GM12878 (cell line): Measurements from ENCODE around the gene DNAH17. TPM values are rescaled to one million over a fixed set of nuclear protein-coding genes. Genes with fewer than 3 reads are reported as not detected.

Experiments used
- ATAC-seq: fragments of 200-7000 bp; cut with Tn5 transposase; 3 replicates; pipeline ENCODE4 v1.9.1; 2020; ENCODE audit warnings: mild to moderate bottlenecking, moderate library complexity
- BruUV-seq: library from RNA; stranded (reverse); fragments of 400-500 nt; replicated peaks from 2 replicates; lab custom pipeline; 2021; lab: Mats Ljungman, UMichigan
- CTCF ChIA-PET: fragments of 300-600 bp; sonication (Branson Sonifier 250); formaldehyde crosslinking; extraction: SDS; loops from one replicate; lab custom pipeline; 2021; ENCODE audit warnings: inconsistent platforms; lab: Yijun Ruan, JAX
- POLR2A ChIA-PET: fragments of 350-600 bp; formaldehyde crosslinking; extraction: SDS; loops from one replicate; lab custom pipeline; 2021; ENCODE audit warnings: inconsistent platforms; lab: Charles Lee
- RAD21 ChIA-PET: fragments of 300-600 bp; sonication (Branson Sonifier 250); formaldehyde crosslinking; loops from one replicate; lab custom pipeline; 2023; ENCODE audit warnings: antibody characterized with exemption; ENCODE audit not compliant: unreplicated experiment; lab: Charles Lee
- SMC1A ChIA-PET: fragments of 300-600 bp; sonication (Branson Sonifier 250); formaldehyde crosslinking; loops from one replicate; lab custom pipeline; 2023; ENCODE audit not compliant: unreplicated experiment, uncharacterized antibody; lab: Charles Lee
- DNase-seq: peaks from one replicate; pipeline ENCODE4 v3.0.0-alpha.2; 2011; ENCODE audit warnings: low read depth, low spot score
- FAIRE-seq: peaks from 3 replicates; lab custom pipeline; 2011; peaks lifted over from hg19 to GRCh38; lab: Jason Lieb, UNC
- H2AFZ ChIP-seq: 2 replicates; pipeline ENCODE4 v1.6.0; 2011; ENCODE audit warnings: low read depth, low read length, control low read depth; ENCODE audit not compliant: control insufficient read depth
- H3K27ac ChIP-seq: 2 replicates; pipeline ENCODE4 v1.5.1; 2011; ENCODE audit warnings: control low read depth; ENCODE audit not compliant: control insufficient read depth, insufficient read depth
- H3K27me3 ChIP-seq, 2 experiments: replicated peaks in 1 of 2; 2 replicates each; pipeline versions ENCODE4 v1.6.0 to v1.6.1; 2011; ENCODE audit warnings: low read length in 1 of 2; ENCODE audit not compliant: control insufficient read depth in 2 of 2, insufficient read depth in 2 of 2
- H3K36me3 ChIP-seq, 2 experiments: 2 replicates each; pipeline ENCODE4 v1.5.1; 2011; ENCODE audit warnings: low read length in 1 of 2; ENCODE audit not compliant: control insufficient read depth in 2 of 2, insufficient read depth in 2 of 2
- H3K4me1 ChIP-seq: 2 replicates; pipeline ENCODE4 v1.6.1; 2011; ENCODE audit warnings: mild to moderate bottlenecking, low read length, moderate library complexity, mixed read lengths; ENCODE audit not compliant: control insufficient read depth, insufficient read depth
- H3K4me2 ChIP-seq: 2 replicates; pipeline ENCODE4 v1.6.0; 2011; ENCODE audit warnings: control low read depth; ENCODE audit not compliant: control insufficient read depth, insufficient read depth
- H3K4me3 ChIP-seq: fragments of 200-600 bp; sonication (generic); 2 replicates; pipeline ENCODE4 v1.5.1; 2016
- H3K79me2 ChIP-seq: 2 replicates; pipeline ENCODE4 v1.6.0; 2011; ENCODE audit warnings: low read length; ENCODE audit not compliant: control insufficient read depth, insufficient read depth
- H3K9ac ChIP-seq: 2 replicates; pipeline ENCODE4 v1.8.0; 2011; ENCODE audit warnings: low read length, control low read depth, mixed read lengths; ENCODE audit not compliant: control insufficient read depth, insufficient read depth
- H3K9me3 ChIP-seq: replicated peaks from 3 replicates; pipeline ENCODE4 v1.5.1; 2011; ENCODE audit warnings: mild to moderate bottlenecking, low read length; ENCODE audit not compliant: control insufficient read depth, insufficient read depth
- H4K20me1 ChIP-seq: 2 replicates; pipeline ENCODE4 v1.6.0; 2011; ENCODE audit not compliant: control insufficient read depth, insufficient read depth
- BCL11A ChIP-seq: IDR thresholded peaks from 2 replicates; pipeline ENCODE4 v1.6.1; 2011; ENCODE audit warnings: low read depth, low read length
- BCL3 ChIP-seq: IDR thresholded peaks from 2 replicates; pipeline ENCODE4 v1.6.1; 2011; ENCODE audit warnings: borderline replicate concordance, low read depth, mild to moderate bottlenecking, moderate library complexity, low read length; ENCODE audit not compliant: insufficient read depth, poor library complexity, severe bottlenecking
- BHLHE40 ChIP-seq, 2 experiments: fragments of 450-650 bp in 1 of 2; IDR thresholded peaks; 2 replicates each; pipeline ENCODE4 v1.6.1; 2011 to 2017; ENCODE audit warnings: low read depth in 2 of 2, borderline replicate concordance in 1 of 2, improper control_type of control experiment in 1 of 2, low read length in 1 of 2, mild to moderate bottlenecking in 1 of 2
- CBX5 ChIP-seq: sonication (generic); IDR thresholded peaks from 2 replicates; pipeline ENCODE4 v1.6.1; 2016; ENCODE audit warnings: low read depth, moderate library complexity, mild to moderate bottlenecking, inconsistent platforms
- ESRRA ChIP-seq: IDR thresholded peaks from 2 replicates; pipeline ENCODE4 v1.6.1; 2012; ENCODE audit warnings: mild to moderate bottlenecking, low read length, improper control_type of control experiment
- ETV6 ChIP-seq, 2 experiments: fragments of 450-650 bp in 1 of 2; IDR thresholded peaks in 1 of 2; conservative IDR thresholded peaks in 1 of 2; 2 replicates each; pipeline ENCODE4 v1.6.1; 2014; ENCODE audit warnings: antibody characterized with exemption in 1 of 2, borderline replicate concordance in 1 of 2, low read depth in 1 of 2, mild to moderate bottlenecking in 1 of 2, moderate library complexity in 1 of 2
- JUND ChIP-seq: IDR thresholded peaks from 2 replicates; pipeline ENCODE4 v1.6.1; 2012; ENCODE audit warnings: low read depth, mild to moderate bottlenecking, low read length, improper control_type of control experiment, moderate library complexity
- MAX ChIP-seq: IDR thresholded peaks from 2 replicates; pipeline ENCODE4 v1.6.1; 2012; ENCODE audit warnings: low read depth, low read length, improper control_type of control experiment
- NKRF ChIP-seq: fragments of 450-650 bp; conservative IDR thresholded peaks from 2 replicates; pipeline ENCODE4 v1.6.1; 2017; ENCODE audit warnings: mild to moderate bottlenecking, moderate library complexity
- POLR2A ChIP-seq: IDR thresholded peaks from 2 replicates; pipeline ENCODE4 v1.6.1; 2011; ENCODE audit warnings: low read depth, mild to moderate bottlenecking, low read length
- RAD51 ChIP-seq: fragments of 450-650 bp; IDR thresholded peaks from 2 replicates; pipeline ENCODE4 v1.6.1; 2016; ENCODE audit warnings: moderate library complexity, mild to moderate bottlenecking, inconsistent platforms
- SIX5 ChIP-seq: IDR thresholded peaks from 2 replicates; pipeline ENCODE4 v1.6.1; 2011; ENCODE audit warnings: mild to moderate bottlenecking, low read depth, low read length, moderate library complexity; ENCODE audit not compliant: severe bottlenecking
- SMAD1 ChIP-seq: fragments of 450-650 bp; IDR thresholded peaks from 2 replicates; pipeline ENCODE4 v1.6.1; 2018; ENCODE audit warnings: mild to moderate bottlenecking, low read depth; ENCODE audit not compliant: partially characterized antibody
- STAT3 ChIP-seq: IDR thresholded peaks from 2 replicates; pipeline ENCODE4 v1.6.1; 2011; ENCODE audit warnings: low read depth, low read length, improper control_type of control experiment
- TAF1 ChIP-seq: IDR thresholded peaks from 2 replicates; pipeline ENCODE4 v1.6.1; 2011; ENCODE audit warnings: mild to moderate bottlenecking, low read depth, low read length, borderline replicate concordance
- YY1 ChIP-seq: IDR thresholded peaks from 2 replicates; pipeline ENCODE4 v1.6.1; 2011; ENCODE audit warnings: low read depth, mild to moderate bottlenecking, low read length
- ZBED1 ChIP-seq: IDR thresholded peaks from 2 replicates; pipeline ENCODE4 v1.6.1; 2016; ENCODE audit warnings: borderline replicate concordance
- ZNF207 ChIP-seq: fragments of 450-650 bp; IDR thresholded peaks from 2 replicates; pipeline ENCODE4 v1.6.1; 2014; ENCODE audit warnings: antibody characterized with exemption, mild to moderate bottlenecking, borderline replicate concordance
- ZNF24 ChIP-seq: fragments of 450-650 bp; IDR thresholded peaks from 2 replicates; pipeline ENCODE4 v1.6.1; 2017; ENCODE audit warnings: antibody characterized with exemption, mild to moderate bottlenecking
- WGBS: methylation state at CpG from one replicate; pipeline ENCODE4 v1.1.6; 2016; ENCODE audit warnings: low lambda C conversion rate; ENCODE audit not compliant: insufficient replicate concordance, insufficient coverage; ENCODE audit errors: missing lambda C conversion rate; 5-methylcytosine and 5-hydroxymethylcytosine counted together
- in situ Hi-C: fragments of 300-500 bp; cut with MboI; formaldehyde crosslinking; loops from 9 replicates; pipeline ENCODE4 v1.14.3; 2018; ENCODE audit warnings: mixed read lengths
- intact Hi-C: fragments of 100-400 bp; cut with micrococcal nuclease; formaldehyde crosslinking; loops from one replicate; pipeline ENCODE4 v1.14.2; 2022; ENCODE audit not compliant: unreplicated experiment
- polyA plus RNA-seq, 11 experiments: library from polyadenylated mRNA; depleted of rRNA in 4 of 11; unstranded in 6 of 11; stranded (reverse) in 5 of 11; fragments of >200 nt; fragmentation: Nextera tagmentation in 4 of 11; fragmentation: Illumina TruSeq in 1 of 11; extraction: Ambion mirVana in 4 of 11; extraction: Trizol in 1 of 11; gene quantifications; 1 replicate in 1 of 11; 2 replicates in 10 of 11; pipeline versions ENCODE4 v1.2.1 to v1.2.3, GENCODE V29; 2011 to 2016; ENCODE audit warnings: inconsistent platforms in 2 of 11, missing spikeins in 2 of 11, low read depth in 1 of 11
- total RNA-seq, 4 experiments: library from RNA; depleted of rRNA in 3 of 4; stranded (reverse); fragments of >200 nt in 3 of 4; fragmentation: Illumina TruSeq in 1 of 4; extraction: Trizol in 1 of 4; gene quantifications; 2 replicates each; pipeline versions ENCODE4 v1.2.1 to v1.2.3, GENCODE V29; 2013 to 2021

Gene DNAH17
- total and polyA plus RNA-seq, 10 of the 15 experiments (the other 5 are each of a cell fraction or from before 2014, with no cell fraction given), result 0.16 to 2.9 (median 0.56) TPM

GRCh38 chr17:78473951-78474613 is 103.1 kb downstream of the DNAH17 start (continued):
- TF ChIP-seq ZBED1 (no peak), STAT3 (no peak), MAX (no peak), JUND (no peak), ESRRA (no peak), ZNF24 (no peak), TAF1 (no peak)

GRCh38 chr17:78472035-78472905 is 104.9 kb downstream of the DNAH17 start:
- Histone ChIP-seq H4K20me1 (no peaks in the 10 kb centered on the region), H3K4me2 (peak overlapping the region; percentile 44), H3K27ac (peak overlapping the region; percentile 87), H3K79me2 (peaks cover 16% of the 10 kb centered on the region), H3K27me3 (no peaks in the 10 kb centered on the region), H2AFZ (peak overlapping the region; percentile 48), H3K4me3 (no peak overlapping the region), H3K36me3 (0 out of 4 replicates have a peak, but pooled peaks cover 0 to 3% of the 10 kb centered on the region in 2 experiments), H3K4me1 (peaks cover 51% of the 10 kb centered on the region), H3K9ac (peak overlapping the region; percentile 54; the same call in 1 of the 2 replicates), H3K9me3 (peaks cover 26% of the 10 kb centered on the region)
- WGBS, result 46% methylated on average over 21 of the region's 29 CpGs
- ChIA-PET POLR2A (no interaction called here), SMC1A (no interaction called here), RAD21 (no interaction called here), CTCF (no interaction called here)
- intact Hi-C loops (no loop called here), in situ Hi-C loops (no loop called here)
- ATAC-seq (peak; percentile 73), DNase-seq (peak; percentile 79), FAIRE-seq (peak; percentile 7)
- BruUV-seq, result TSS peak; percentile 63
- no peak for TF ChIP-seq CBX5
- no peak for TF ChIP-seq SIX5
- TF ChIP-seq YY1, result no peak; the same call in 1 of the 2 replicates
- TF ChIP-seq BHLHE40 (IDR thresholded peaks at IDR 0.05; ENCODE audit: borderline replicate concordance in 1 of 2, low read depth in 2 of 2, low read length in 1 of 2), result peak; percentile 60 to 63
- no peak for TF ChIP-seq RAD51
- peak; percentile 51; the same call in 1 of the 2 replicates for TF ChIP-seq POLR2A
- no peak for TF ChIP-seq ZNF207
- no peak; the same call in 1 of the 2 replicates for TF ChIP-seq BCL11A
- TF ChIP-seq BCL3, result no peak
- no peak for TF ChIP-seq NKRF
- TF ChIP-seq ETV6 (conservative IDR thresholded peaks at IDR 0.05 in 1 of 2, IDR thresholded peaks at IDR 0.05 in 1 of 2; ENCODE audit: borderline replicate concordance in 1 of 2, low read depth in 1 of 2), result no peak
- TF ChIP-seq SMAD1, result no peak
